Mammary epithelial cell (primary cell): Measurements from ENCODE around the gene AACS.

Experiments used
- CTCF ChIP-seq, 2 donors: IDR thresholded peaks in 1 of 2; conservative IDR thresholded peaks in 1 of 2; 2 replicates each; pipeline ENCODE4 v1.5.1; 2011 to 2012; ENCODE audit warnings: inconsistent platforms in 2 of 2, low read length in 2 of 2, mild to moderate bottlenecking in 2 of 2, control low read depth in 1 of 2, low read depth in 1 of 2; ENCODE audit not compliant: insufficient read depth in 1 of 2; ENCODE audit errors: extremely low read depth in 1 of 2
- EZH2 ChIP-seq: IDR thresholded peaks from 2 replicates; pipeline ENCODE4 v1.6.1; 2012; ENCODE audit warnings: low read length, inconsistent platforms, borderline replicate concordance

DNA sequence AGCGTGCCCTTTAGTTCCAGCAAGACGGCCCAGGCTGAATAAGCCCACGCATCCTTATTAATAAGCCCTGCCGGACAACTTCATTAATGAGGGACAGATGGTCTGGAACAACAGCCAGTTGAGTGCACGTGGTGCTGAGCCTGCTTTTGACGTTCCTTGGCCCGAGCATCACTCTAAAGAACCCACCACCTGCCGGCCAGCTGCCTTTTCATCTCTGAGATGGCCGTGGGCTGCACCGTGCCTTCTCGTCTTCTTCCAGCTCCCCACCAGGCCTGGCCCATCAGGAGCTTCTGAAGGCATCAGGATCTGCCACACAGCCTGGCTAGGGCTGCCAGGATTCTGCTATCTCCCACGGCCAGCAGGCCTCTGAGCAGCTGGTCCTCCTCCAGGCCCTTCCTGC is 80.0 kb downstream of the AACS start:
- TF ChIP-seq CTCF (conservative IDR thresholded peaks at IDR 0.05 in 1 of 2, IDR thresholded peaks at IDR 0.05 in 1 of 2; ENCODE audit: extremely low read depth in 1 of 2, insufficient read depth in 1 of 2, low read depth in 1 of 2, low read length in 2 of 2) (no peak), EZH2 (no peak)
